ENCODE data around the gene FSCN2. TPM values are rescaled to one million over a fixed set of nuclear protein-coding genes. Genes with fewer than 3 reads are reported as not detected.

Gene FSCN2
- total and polyA plus RNA-seq, 7 donors = 0.08 to 0.71 (median 0.11) TPM; not detected in 1

- no peak for TF ChIP-seq CTCF (IDR thresholded peaks at IDR 0.05)
- Histone ChIP-seq H3K36me3 (ENCODE audit: insufficient read depth in 1 of 2, low read depth in 1 of 2) (peaks cover 0 to 57% of the 10 kb centered on the region in 2 donors), H3K4me3 (no peak overlapping the region), H3K27me3 (ENCODE audit: insufficient read depth in 3 of 3, low read length in 2 of 3) (no peaks in the 10 kb centered on the region), H3K27ac (no peak overlapping the region), H3K4me1 (peaks cover 21% of the 10 kb centered on the region), H3K9me3 (no peaks in the 10 kb centered on the region)
- intact Hi-C loops (cut with DNase I) = loop anchor here in 1 of 2 donors (5.0 kb wide), 1 partner anchor 33 kb away; no protein-coding TSS in a partner anchor
- ATAC-seq (no peak), DNase-seq (peak in 1 of 2 donors; percentile 39)
- 93 to 95% (median 94%) methylated on average over 8 of the region's 8 CpGs for WGBS, 3 donors
Observed at GRCh38 chr17:81549826-81550225, 21.6 kb downstream of the FSCN2 start.

- ATAC-seq (no peak), DNase-seq (peak in 1 of 2 donors; percentile 43)
- Histone ChIP-seq H3K9me3 (no peaks in the 10 kb centered on the region), H3K36me3 (ENCODE audit: insufficient read depth in 1 of 2, low read depth in 1 of 2) (peaks cover 0 to 53% of the 10 kb centered on the region in 2 donors), H3K4me3 (no peak overlapping the region), H3K27me3 (ENCODE audit: insufficient read depth in 3 of 3, low read length in 2 of 3) (no peaks in the 10 kb centered on the region), H3K27ac (no peak overlapping the region), H3K4me1 (peaks cover 22% of the 10 kb centered on the region)
- intact Hi-C loops (cut with DNase I) = loop anchor here in 1 of 2 donors (5.0 kb wide), 1 partner anchor 33 kb away; no protein-coding TSS in a partner anchor
- no peak for TF ChIP-seq CTCF (IDR thresholded peaks at IDR 0.05)
- WGBS, 3 donors = 91 to 93% (median 91%) methylated on average over 13 to 15 of the region's 15 CpGs
Observed at GRCh38 chr17:81550285-81550684, 22.1 kb downstream of the FSCN2 start.

- ATAC-seq (no peak), DNase-seq (peak in 1 of 2 donors; percentile 51)
- no peak for TF ChIP-seq CTCF (IDR thresholded peaks at IDR 0.05)
- whole genome bisulfite sequencing, 3 donors = 66 to 75% (median 69%) methylated on average over 27 of the region's 27 CpGs
- H3K4me1 ChIP-seq = peaks cover 29% of the 10 kb centered on the region
- H3K9me3 ChIP-seq = no peaks in the 10 kb centered on the region
- H3K36me3 ChIP-seq (ENCODE audit: insufficient read depth in 1 of 2, low read depth in 1 of 2) = peaks cover 0 to 46% of the 10 kb centered on the region in 2 donors
- peak overlapping the region; percentile 30 for H3K27ac ChIP-seq
- intact Hi-C loops (cut with DNase I) = loop anchor here in 1 of 2 donors (5.0 kb wide), 1 partner anchor 34 kb away; no protein-coding TSS in a partner anchor
- H3K27me3 ChIP-seq (ENCODE audit: insufficient read depth in 3 of 3, low read length in 2 of 3) = no peaks in the 10 kb centered on the region
- peak overlapping the region; percentile 96 for H3K4me3 ChIP-seq
Observed at GRCh38 chr17:81550830-81551457, 22.8 kb downstream of the FSCN2 start.

GRCh38 chr17:81551458-81552243, 23.5 kb downstream of the FSCN2 start:
- ATAC-seq = peak in 2 of 4 donors; percentile 19 to 21
- TF ChIP-seq CTCF (IDR thresholded peaks at IDR 0.05) = no peak
- H3K27ac ChIP-seq = peak overlapping the region; percentile 81
- intact Hi-C loops (cut with DNase I) = loop anchor here in 1 of 2 donors (5.0 kb wide), 1 partner anchor 34 kb away; no protein-coding TSS in a partner anchor
- no peaks in the 10 kb centered on the region for H3K27me3 ChIP-seq (ENCODE audit: insufficient read depth in 3 of 3, low read length in 2 of 3)
- peaks cover 35% of the 10 kb centered on the region for H3K4me1 ChIP-seq
- H3K4me3 ChIP-seq = peak overlapping the region; percentile 96
- H3K9me3 ChIP-seq = no peaks in the 10 kb centered on the region
- H3K36me3 ChIP-seq (ENCODE audit: insufficient read depth in 1 of 2, low read depth in 1 of 2) = peaks cover 0 to 44% of the 10 kb centered on the region in 2 donors
- WGBS, 3 donors = 0 to 1% (median 0%) methylated on average over 45 to 69 of the region's 69 CpGs
- peak in 1 of 2 donors; percentile 64 for DNase-seq
